HG02840 (cell line): ENCODE measurements around the gene PHACTR3.
"Not testable (repeated sequence)": the region's sequence is repeated elsewhere in the genome, so short reads cannot be mapped to it uniquely, and the experiment has no call there.

Source experiments
- ATAC-seq: cut with Tn5 transposase; IDR thresholded peaks from one replicate; pipeline ENCODE4 v1.9.1; 2021; ENCODE audit warnings: mild to moderate bottlenecking, moderate library complexity, moderate number of reproducible peaks; ENCODE audit not compliant: unreplicated experiment, low FRiP score

Gene PHACTR3

DNA sequence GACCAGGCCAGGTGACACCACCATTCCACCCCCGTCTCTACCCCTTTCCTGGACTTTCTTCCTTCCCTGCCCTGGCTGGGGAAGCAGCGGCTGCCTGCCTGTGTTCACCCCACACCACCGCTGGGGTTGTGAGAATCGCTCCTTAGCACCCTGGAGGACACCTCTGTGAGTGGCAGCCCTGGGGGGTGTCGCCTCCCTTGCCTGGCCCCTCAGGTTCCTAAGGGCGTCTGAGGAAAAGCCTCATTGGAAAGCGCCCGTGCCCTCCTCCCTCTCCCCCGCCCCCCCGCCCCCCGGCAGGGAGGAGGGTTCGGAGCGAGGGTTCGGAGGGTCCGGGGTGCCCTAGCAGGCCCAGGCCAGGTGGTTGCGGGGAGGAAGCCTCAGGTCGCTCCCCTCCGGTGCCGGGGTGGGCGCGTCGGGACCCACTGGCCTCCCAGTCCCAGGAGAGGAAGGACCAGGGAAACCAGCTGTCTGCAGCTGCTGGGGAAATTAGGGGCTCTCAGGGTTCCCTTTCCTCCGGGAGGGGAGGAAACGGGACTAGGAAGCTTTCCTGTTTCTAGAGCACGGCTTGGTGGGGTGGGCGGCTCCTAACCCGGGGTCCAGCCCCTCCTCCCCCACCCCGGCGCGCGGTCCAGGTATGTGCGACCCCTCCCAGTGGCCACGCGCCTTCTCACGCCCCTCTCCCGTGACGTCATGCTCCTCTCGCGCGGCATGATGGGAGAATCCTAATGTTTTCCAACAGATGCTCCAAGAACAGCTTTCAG lies at the start of gene PHACTR3:
TSS of gene PHACTR3 (plus strand) at position 760 of the 761 bp plus-strand sequence. CDS start 475 bp downstream, outside the sequence.
- ATAC-seq: no peak

DNA sequence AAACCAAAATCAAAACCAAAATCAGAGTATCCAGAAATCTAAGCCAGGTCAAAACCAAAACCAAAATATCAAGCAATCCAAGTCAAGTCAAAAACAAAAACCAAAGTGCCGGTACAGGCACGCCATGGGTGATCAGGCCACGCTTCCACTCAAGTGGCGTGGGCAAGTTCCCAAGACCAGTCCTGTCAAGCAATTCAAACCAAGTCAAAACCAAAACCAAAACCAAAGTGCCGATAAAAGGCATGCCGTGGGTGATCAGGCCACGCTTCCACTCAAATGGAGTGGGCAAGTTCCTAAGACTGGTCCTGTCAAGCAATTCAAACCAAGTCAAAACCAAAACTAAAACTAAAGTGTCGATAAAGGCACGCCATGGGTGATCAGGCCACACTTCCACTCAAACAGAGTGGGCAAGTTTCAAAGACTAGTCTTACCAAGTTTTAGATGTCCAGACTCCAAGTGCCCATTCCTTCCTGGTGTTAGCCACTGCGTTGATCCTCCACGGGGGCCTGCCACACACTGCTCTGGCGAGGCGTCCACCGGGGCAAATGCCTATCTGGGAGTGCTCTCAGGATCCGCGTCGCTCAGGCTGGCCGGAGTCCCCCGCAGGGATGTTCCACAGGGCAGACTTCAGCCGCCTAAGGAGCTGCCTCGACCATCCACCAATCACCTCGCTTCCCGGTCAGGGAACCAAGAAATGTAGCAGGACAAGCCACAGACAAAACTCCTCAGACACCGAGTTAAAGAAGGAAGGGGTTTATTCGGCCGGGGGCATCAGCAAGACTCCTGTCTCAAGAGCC lies 46.4 kb upstream of the PHACTR3 start:
- not testable (repeated sequence) for ATAC-seq

DNA sequence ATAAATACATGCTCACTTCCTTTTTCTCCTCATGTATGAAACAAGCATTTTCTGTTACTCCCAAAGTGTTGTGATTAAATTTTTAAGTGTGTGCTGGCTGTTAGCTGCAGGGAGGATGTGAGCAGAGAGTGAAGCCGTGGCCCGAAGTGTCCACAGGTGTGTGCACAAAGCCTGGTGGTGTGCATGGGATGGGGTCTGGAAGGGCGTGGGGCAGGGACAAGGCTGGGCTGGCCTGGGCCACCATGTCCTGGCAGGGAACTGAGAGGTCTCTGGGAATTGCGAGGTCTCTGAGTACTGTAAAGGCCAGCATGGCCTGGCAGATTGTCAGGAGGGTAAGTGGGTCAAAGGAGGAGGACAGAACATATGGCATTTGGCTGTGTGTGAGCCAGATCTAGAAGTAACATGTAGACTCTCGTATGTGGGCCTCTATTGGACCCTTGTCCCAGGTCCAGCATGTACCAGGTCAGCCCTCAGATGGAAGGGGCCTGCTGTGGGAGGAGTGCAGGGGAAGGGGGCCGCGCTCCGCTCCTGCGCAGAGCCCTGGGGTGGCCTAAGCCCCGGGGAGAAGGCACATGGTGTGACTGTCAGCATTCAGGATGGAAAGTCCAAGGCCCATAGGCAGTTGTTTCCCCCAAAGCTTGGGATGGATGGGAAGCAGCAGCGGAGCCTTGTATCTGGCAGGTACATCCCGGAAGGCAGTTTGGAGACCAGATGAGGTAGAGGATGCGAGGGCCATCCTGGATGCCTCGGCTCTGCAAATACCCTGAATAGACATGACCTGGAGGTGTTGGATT lies 45.1 kb upstream of the PHACTR3 start:
- ATAC-seq: no peak

DNA sequence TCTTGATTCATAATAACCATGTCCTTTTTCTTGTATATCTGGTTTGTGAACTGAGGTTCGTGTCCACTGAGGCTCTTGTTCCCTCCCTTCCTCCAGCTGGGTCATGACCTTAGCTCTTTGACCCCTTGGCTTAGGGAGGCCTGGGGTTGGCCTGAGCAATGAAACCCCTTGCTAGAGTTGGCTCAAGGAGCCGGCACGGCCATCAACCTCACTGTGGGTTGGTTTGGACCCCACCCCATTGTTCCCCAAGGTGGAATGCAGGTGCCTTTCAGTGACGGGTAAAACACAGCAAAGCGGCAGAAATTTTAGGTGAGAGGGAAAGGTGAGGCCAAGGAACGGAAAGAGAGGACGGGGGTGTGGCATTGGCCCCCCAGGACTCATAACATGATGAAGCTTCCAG lies 44.5 kb upstream of the PHACTR3 start:
- no peak for ATAC-seq

DNA sequence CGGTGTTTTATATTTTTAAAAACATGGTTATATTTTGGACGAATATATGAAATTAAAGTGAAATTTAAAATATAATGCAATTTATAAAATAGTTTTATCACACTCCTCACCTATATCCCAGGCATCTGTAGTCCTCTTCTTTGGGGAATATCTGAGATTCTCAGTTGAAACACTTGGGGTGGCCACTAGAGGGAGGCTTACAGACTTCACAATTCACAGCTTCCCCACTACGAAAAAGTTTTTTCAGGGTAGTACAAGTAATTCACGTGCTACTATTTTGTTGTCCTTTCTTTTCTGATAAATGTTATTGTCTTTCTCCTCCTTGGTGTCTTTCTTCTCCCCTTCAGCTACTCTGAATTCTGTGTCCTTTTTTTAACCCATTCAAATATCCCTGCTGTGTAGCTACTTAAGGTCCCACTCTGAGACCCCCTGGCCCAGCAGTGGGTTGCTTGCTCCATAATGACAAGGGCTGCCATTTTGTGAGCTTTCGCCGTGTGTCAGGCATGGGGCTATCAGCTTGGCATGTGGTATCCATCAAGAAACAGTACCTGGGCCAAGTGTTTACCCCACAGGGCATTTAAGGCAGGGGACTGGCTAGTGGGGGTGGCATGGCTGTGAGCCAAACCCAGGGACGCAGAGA lies 43.6 kb upstream of the PHACTR3 start:
- no peak for ATAC-seq

DNA sequence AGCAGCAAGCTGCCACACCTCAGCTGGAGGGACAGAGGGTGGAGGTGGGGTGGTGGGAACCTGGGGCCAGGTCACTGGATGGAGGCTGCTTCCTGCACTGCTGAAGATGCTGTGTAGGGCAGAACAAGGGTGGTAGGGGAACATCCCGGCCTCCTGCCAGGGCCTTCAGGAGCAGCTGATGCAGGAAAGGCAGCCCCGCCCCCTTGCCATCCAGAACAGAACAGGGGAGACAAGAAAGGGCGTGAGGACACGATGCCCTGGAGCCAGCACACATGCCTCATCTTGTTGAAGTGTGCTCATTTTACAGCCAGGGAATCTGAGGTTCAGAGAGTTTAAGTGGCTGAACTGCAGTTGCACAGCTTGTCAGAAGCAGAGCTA lies 43.1 kb upstream of the PHACTR3 start:
- no peak for ATAC-seq

DNA sequence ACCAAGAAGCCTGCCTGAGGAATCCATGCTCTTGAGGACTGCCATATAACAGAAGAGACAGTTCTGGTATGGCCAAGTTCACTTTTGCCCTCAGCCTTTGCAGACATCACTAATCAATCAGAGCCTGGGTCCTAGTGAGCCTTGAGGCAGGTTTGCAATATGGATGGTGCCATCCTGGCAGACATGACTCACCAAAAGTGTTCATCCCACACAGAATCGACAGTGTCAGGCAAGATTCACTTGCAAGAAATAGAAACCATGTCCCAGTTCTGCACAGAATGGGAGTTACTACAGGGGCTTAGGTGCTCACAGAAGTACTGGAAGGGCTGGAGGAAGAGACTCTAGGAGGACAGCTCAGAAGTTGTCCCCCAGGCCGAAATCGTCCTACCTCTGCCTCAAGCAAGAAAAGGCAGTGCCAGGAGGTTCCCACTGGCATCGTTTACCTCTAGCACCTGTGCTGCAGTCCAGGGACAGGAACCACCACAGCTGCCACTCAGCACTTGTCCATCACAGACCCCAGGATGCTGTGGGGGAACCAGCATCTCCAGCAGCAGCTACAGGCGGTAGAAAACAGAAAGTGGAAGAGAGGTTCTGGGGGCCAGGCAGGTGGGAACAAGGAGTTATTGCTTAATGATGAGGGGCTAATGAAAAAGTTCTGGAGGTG lies 42.6 kb upstream of the PHACTR3 start:
- ATAC-seq: no peak

DNA sequence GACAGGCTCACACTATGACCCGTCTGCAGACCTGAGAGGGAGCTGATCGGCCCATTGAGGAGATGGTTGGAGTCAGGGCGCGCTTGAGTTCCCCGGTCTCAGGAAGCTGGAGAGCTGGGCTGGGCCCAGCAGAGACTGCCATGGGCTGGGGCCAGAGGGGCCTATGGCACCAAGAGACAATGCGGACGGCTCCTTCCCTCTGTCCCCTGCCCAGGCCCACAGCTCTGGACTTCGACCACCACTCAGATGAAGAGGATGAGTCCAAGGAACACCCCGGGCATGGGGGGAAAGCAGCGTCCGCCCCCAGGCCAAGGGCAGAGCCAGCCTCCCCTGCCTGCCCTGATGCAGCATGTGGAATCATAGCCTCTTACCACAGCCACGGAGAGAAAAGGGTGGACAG lies 40.2 kb upstream of the PHACTR3 start:
- no peak for ATAC-seq

DNA sequence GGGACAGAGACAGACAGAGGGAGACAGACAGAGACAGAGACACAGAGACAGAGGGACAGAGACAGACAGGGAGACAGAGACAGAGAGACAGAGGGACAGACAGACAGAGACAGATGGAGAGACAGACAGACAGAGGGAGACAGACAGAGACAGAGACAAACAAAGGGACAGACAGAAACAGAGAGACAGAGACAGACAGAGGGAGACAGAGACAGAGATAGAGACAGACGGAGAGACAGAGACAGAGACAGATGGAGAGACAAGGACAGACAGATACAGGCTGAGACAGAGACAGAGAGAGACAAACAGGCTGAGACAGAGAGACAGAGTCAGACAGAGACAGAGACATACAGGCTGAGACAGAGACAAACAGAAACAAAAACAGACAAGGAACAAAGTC lies 39.4 kb upstream of the PHACTR3 start:
- ATAC-seq: no peak

DNA sequence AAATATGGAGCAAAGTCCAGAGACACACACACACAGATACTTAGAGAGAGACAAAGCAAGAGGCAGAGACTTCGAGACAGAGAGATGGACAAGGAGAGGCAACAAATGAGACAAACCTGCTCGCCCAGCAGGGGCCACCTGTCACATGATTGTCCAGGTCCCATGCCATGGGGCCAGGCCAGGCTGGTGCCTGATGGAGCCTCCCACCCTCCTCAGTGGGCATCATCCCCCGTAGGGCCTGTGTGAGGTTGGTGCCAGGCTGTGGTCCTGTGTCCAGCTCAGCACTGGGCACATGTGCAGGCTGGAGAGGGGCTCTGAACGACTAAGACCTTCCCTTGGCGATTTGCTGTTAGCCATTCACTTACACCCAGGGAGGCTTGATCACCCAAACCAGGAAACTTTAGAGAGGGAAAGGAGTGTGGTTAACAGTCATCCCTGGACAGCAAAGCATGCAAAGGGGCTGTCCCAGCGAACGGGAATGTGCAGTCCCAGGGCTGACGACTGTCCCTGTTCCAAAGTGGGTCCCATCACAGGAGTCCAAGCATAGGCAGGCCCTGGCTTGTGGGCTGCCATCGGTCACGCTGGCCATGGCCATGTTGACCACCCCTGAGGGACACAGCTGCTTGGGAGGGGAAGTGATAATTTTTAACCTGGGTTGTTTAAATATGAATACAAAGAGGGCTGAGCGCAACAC lies 38.4 kb upstream of the PHACTR3 start:
- ATAC-seq: no peak

DNA sequence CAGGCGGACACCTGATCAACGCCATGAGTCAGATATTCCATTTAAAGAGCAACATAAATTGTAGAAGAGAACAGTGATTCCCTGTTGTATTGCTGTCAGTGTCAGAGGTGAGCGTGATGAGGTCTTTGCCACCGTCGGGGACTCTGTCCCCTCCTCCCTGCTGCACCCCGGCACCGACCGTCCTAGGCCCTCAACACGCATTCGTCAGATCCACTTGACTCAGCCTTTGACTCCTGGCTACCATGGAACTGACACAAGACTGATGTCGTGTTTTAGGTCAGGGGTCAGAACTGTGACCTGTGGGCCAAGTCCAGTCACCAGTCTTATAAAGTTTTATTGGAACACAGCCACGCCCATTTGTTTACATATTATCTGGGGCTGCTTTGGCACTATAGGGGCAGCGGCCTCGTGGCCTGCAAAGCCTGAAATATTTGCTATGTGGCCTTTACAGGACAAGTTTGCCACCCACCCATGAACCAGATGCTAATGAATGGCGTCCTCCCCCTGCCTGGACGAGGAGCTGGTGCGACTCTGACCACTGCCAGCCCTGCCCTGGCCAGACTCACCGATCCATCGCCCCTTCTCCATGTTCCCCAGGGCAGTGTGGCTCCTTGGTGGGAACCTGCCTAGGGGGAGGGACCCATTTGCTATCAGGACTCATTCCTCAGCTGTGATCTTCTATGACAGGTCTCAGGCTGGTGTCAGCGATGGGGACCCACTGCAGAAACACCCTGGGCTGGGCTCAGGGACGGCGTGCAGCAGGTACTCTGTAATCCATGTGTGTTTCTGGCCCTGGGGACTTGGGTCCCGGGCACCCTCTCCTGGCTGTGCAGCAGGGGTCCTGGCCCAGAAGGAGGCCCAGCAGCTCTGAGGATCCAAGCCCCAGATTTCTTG lies 37.5 kb upstream of the PHACTR3 start:
- ATAC-seq: no peak

DNA sequence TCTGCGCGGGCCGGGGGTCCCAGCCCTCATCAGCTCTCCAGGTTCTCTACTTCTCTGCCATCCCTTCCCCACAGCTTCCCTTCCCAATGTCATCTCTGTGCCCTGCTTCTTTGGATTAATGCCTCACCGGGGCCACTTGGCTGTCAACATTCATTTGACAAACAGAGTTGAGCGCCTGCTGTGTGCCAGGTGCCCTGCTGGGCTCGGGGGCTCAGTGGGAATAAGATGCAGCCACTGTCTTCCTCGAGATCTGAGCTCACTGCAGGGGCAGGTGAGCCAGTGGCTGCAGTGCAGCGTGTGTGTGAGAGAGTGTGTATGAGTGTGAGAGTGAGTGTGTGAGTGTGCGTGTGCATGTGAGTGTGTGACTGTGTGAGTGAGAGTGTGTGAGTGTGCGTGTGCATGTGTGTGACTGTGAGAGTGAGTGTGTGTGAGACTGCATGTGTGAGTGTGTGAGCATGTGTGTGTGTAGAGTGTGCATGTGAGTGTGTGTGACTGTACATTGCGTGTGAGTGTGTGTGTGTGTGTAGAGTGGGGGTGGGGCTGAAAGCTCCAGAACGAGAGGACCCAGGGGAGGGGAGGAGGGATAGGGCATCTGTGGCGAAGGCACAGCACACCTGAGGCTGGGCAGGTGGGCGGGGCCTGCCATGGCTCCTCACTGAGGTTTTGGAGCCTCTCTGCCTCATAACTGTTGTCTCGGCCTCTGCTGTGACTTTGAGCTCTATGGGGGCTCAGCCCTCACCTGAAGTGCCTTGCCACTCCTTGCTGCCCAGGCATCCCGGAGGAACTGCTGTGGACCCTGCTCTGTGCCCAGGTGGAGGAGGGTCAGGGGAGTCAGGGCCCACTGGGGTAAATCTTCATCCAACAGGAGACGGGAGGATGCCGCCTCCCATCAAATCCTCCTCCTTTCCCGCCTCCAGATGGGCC lies 36.5 kb upstream of the PHACTR3 start:
- no peak for ATAC-seq

DNA sequence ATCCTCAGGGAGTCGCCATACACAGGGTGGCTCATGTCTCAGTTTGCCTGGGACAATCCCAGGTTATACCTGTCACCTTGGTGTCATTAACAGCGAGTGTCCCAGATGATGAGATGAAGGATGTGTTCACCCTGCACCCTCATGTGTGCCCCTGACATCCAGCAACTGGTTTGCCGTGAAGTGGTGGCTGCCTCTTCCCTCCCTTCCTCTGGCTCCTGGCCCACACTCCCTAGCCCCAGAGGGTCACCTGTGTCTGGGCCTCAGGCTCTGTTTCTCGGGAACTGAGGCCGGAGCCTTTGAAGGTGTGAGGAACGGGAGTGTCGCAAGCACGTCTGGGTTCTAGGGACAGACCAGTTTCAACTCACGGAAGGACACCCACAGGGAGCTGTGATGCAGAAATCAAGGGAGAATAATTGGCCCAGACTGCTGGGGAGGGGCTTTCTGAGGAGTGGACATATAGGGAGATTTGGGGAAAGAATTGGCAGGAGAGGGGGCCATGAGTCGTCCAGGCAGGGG lies 35.8 kb upstream of the PHACTR3 start:
- ATAC-seq: no peak

DNA sequence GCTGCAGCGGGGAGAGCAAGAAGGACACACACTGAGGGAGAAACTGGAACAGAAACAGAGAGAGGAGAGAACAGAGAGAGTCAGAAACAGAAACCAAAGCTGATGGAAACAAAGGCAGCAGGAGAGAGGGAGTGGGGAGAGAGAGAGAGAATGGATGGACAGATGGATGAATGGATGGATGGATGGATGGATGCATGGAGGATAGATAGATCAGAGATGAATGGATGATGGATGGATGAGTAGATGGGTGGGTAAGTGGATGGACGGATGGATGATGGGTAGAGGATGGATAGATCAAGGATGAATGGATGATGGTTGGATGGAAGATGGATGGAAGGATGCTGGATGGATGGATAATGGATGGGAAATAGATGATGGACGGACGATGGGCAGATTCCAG lies 35.0 kb upstream of the PHACTR3 start:
- ATAC-seq: no peak

DNA sequence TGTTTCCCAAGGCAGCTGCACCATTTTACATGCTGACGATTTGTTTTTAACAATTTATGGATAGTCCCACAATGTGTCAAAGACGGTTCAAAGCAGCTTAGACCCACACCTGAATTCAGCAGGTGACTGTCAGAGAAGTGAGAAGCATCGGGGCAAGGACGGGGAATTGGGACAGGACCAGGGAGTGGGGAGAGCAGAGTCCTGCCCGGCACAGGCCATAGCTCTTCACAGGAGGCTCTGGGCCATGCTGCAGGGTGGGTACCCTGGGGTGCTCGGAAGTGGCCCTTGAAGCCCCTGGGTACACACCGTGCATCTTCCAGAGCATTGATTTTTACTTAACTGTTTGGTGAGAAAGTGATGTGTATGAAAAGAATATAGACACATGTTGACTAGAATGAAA lies 33.2 kb upstream of the PHACTR3 start:
- no peak for ATAC-seq

DNA sequence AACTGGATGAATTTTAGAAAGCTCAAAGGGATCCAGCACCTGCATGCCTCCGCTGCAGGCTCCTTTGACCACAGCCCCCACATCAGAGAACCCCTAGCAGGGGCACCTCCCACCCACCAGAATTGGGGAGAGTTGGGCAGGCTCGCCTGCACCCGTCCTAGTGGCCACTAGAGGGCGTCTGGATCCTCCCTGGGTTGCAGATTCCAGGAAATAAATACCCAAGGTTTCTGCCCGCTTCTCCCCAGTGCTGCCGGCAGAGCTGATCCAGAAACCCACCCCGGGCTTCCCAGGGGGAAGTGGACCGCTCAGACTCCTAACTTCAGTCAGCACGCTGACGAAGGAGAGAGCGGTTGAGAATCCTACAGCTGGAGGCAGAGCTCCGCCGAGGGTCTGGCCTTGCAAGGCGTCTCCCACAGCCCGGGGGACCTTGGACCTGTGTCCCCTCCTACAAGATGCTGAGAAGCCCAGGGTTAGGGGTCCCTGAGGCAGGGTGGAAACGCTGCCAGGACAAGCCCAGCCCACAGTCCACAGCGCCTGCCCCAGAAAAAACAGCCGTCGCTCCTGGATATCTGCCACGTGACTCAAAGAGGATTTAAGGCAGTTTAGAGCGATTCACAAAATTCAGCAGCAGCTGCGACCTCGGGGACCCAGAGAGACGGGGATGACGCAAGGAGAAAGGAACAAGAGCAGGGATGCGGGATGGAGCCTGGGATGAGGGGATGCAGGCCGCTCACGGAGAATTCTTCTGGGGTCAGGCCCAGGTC lies 32.6 kb upstream of the PHACTR3 start:
- no peak for ATAC-seq

DNA sequence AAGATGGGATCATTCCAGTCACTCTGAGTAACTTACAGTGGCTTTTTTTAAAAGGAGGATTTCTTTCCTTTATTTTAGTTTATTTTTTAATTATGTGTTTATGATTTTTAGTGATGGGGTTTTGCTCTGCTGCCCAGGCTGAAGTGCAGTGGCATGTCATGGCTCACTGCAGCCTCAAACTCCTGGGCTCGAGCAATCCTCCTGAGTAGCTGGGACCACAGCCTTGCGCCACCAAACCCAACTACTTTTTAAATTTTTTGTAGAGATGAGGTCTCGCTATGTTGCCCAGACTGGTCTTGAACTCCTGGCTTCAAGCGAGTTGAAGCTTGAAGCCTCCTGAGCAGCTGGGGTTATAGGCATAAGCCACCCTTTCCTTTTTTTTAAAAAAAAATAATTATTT lies 31.8 kb upstream of the PHACTR3 start:
- ATAC-seq: no peak
